Karpas-422 (cell line): ENCODE data around the gene ETFB. TPM values are rescaled to one million over a fixed set of nuclear protein-coding genes. Genes with fewer than 3 reads are reported as not detected.
"Not testable (repeated sequence)": the region's sequence is repeated elsewhere in the genome, so short reads cannot be mapped to it uniquely, and the experiment has no call there.

ENCODE experiments used
- DNase-seq: peaks from one replicate; pipeline ENCODE4 v3.0.0-alpha.2; 2015
- H2AFZ ChIP-seq: fragments of 200-600 bp; sonication (generic); 2 replicates; pipeline ENCODE4 v1.6.1; 2014; ENCODE audit warnings: antibody characterized with exemption, low read length, mixed read lengths
- H3K27ac ChIP-seq: fragments of 200-600 bp; sonication (generic); 2 replicates; pipeline ENCODE4 v1.5.1; 2014; ENCODE audit warnings: mild to moderate bottlenecking, low read length, moderate library complexity
- H3K27me3 ChIP-seq: fragments of 200-600 bp; sonication (generic); 2 replicates; pipeline ENCODE4 v1.6.1; 2014; ENCODE audit warnings: low read length, mixed read lengths
- H3K36me3 ChIP-seq: fragments of 200-600 bp; sonication (generic); 2 replicates; pipeline ENCODE4 v1.6.1; 2014; ENCODE audit warnings: low read length, mixed read lengths; ENCODE audit not compliant: insufficient read depth
- H3K4me1 ChIP-seq: fragments of 200-600 bp; sonication (generic); 2 replicates; pipeline ENCODE4 v1.6.1; 2014; ENCODE audit warnings: mild to moderate bottlenecking, low read length, mixed read lengths
- H3K4me2 ChIP-seq: fragments of 200-600 bp; sonication (generic); 2 replicates; pipeline ENCODE4 v1.6.1; 2014; ENCODE audit warnings: low read length, low read depth, mild to moderate bottlenecking; ENCODE audit not compliant: poor library complexity, severe bottlenecking
- H3K4me3 ChIP-seq: fragments of 200-600 bp; sonication (generic); 2 replicates; pipeline ENCODE4 v1.5.1; 2014; ENCODE audit warnings: mild to moderate bottlenecking, antibody characterized with exemption, low read length, mixed read lengths
- H3K79me2 ChIP-seq: fragments of 200-600 bp; sonication (generic); 2 replicates; pipeline ENCODE4 v1.6.1; 2014; ENCODE audit warnings: mild to moderate bottlenecking, low read length, mixed read lengths
- H3K9ac ChIP-seq: fragments of 200-600 bp; sonication (generic); 2 replicates; pipeline ENCODE4 v1.6.0; 2014; ENCODE audit warnings: low read length
- H3K9me2 ChIP-seq: fragments of 200-600 bp; sonication (generic), shearing (Covaris generic); replicated peaks from 2 replicates; pipeline ENCODE4 v1.6.0; 2014; ENCODE audit warnings: mild to moderate bottlenecking, low read length, moderate library complexity; ENCODE audit not compliant: insufficient read depth
- H3K9me3 ChIP-seq: fragments of 300-700, 200-600 bp; sonication (generic); 2 replicates; pipeline ENCODE4 v1.6.1; 2014; ENCODE audit warnings: low read length, mixed read lengths
- H4K20me1 ChIP-seq: fragments of 200-600 bp; sonication (generic); 2 replicates; pipeline ENCODE4 v1.6.1; 2014; ENCODE audit warnings: mild to moderate bottlenecking, antibody characterized with exemption, low read length, low read depth; ENCODE audit not compliant: insufficient read depth
- total RNA-seq: library from RNA; depleted of rRNA; stranded (reverse); fragments of >200 nt; shearing (Covaris generic); gene quantifications from 2 replicates; pipeline ENCODE4 v1.2.3, GENCODE V29; 2014; ENCODE audit warnings: low replicate concordance

The ETFB gene
- total RNA-seq, 1 experiment from 2014 or later: 112 TPM

DNA sequence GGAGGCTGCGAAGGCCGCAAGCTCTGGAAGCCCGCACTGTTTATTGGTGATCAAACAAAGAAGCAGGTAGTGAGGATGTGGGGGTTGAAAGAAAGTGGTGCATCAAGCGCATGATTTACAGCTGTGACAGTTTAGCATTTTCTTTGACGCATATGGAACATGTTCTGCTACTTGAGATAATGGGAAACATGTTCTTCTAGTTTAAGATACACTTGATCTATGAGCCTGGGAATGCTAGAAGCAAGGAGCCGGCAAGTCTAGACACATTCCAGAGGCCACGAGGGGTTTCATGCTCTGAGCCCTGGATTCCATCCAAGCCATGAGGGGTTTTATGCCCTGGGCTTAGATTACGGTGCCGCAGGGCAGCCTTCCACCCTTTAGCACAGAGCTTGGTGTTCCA is 31.3 kb upstream of the ETFB start:
- not testable (repeated sequence) for H4K20me1 ChIP-seq, H3K4me2 ChIP-seq, H2AFZ ChIP-seq, H3K9me2 ChIP-seq, H3K36me3 ChIP-seq, H3K27me3 ChIP-seq, H3K9me3 ChIP-seq, H3K4me3 ChIP-seq, H3K9ac ChIP-seq, H3K79me2 ChIP-seq, DNase-seq
- Histone ChIP-seq H3K27ac (peak overlapping the region; percentile 96; the same call in 1 of the 2 replicates), H3K4me1 (peaks cover 47% of the 10 kb centered on the region)

GRCh38 chr19:51396175-51396574 is 30.0 kb upstream of the ETFB start:
- H3K4me1 ChIP-seq: peaks cover 47% of the 10 kb centered on the region
- no peaks in the 10 kb centered on the region for H4K20me1 ChIP-seq
- no peaks in the 10 kb centered on the region for H3K27me3 ChIP-seq
- H3K4me3 ChIP-seq: peak overlapping the region; percentile 79
- H3K9me2 ChIP-seq: no peaks in the 10 kb centered on the region
- H3K9ac ChIP-seq: peak overlapping the region; percentile 91
- no peak overlapping the region for H2AFZ ChIP-seq
- H3K4me2 ChIP-seq: peak overlapping the region; percentile 91
- H3K36me3 ChIP-seq: no peaks in the 10 kb centered on the region
- H3K27ac ChIP-seq: peak overlapping the region; percentile 96
- peak; percentile 61 for DNase-seq
- 0 out of 2 replicates have a peak, but pooled peaks cover 7% of the 10 kb centered on the region for H3K79me2 ChIP-seq
- H3K9me3 ChIP-seq: no peaks in the 10 kb centered on the region

DNA sequence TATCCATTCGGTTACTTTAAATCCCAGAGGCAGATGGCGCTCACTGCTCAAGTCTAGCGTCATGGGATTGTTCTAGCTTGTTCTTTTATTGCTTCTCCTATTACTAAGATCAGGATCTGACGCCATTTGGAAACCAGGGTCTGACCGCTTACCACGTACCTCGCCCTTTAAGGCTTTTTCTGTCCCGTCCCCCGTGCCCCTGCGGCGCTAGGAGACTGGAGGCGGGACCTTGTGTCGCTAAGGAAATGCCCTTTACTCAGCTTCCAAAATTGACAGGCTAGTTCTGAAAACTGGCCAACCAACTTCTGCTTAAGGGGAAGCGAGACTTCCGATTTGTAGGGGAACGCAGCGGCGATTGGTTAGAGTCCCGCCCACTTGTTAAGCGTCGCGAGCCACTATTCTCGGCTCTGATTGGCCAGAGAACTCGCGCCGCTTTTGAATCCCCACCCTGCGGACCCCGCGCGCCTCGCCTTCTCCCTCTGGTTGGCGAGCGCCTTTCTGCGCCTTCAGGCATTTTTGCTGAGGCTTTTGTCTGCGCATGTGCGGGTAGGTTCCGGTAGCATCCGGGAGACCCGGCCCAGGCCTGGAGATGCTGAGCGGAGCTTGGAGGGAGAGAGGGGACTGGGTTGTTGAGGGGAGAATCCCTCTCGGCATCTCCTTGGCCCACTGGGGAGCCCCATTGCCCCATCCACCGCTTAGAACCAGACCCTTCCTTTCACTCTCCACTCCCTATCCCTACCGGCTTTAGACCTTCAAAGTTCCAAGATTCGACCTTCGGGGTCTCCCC is 28.1 kb upstream of the ETFB start:
- no peaks in the 10 kb centered on the region for H3K9me2 ChIP-seq
- peak overlapping the region; percentile 91 for H3K9ac ChIP-seq
- peaks cover 47% of the 10 kb centered on the region for H3K4me1 ChIP-seq
- H3K4me3 ChIP-seq: peak overlapping the region; percentile 79
- H3K36me3 ChIP-seq: no peaks in the 10 kb centered on the region
- H3K79me2 ChIP-seq: 0 out of 2 replicates have a peak, but pooled peaks cover 7% of the 10 kb centered on the region
- H3K4me2 ChIP-seq: peak overlapping the region; percentile 91
- H2AFZ ChIP-seq: peak overlapping the region; percentile 29; the same call in 1 of the 2 replicates
- no peaks in the 10 kb centered on the region for H3K27me3 ChIP-seq
- no peaks in the 10 kb centered on the region for H4K20me1 ChIP-seq
- peak; percentile 100 for DNase-seq
- H3K9me3 ChIP-seq: no peaks in the 10 kb centered on the region
- H3K27ac ChIP-seq: peak overlapping the region; percentile 96

DNA sequence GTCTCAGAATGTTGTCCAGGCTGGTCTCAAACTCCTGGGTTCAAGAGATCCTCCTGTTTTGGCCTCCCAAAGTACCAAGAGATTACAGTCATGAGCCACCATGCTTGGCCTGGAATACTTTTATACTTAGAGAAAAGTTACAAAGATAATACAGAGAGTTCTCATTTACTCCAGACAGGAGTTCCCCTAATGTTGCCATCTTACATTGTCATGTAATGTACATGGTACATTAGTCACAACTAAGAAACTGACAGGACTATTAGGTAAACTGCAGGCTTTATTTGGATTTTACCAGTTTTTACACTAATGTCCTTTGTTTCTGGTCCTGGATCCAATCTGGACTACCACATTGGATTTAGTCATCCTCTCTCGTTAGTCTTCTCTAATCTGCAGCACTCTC is 26.5 kb upstream of the ETFB start:
- Histone ChIP-seq H3K4me2 (peak overlapping the region; percentile 78), H3K27ac (no peak overlapping the region), H3K9me3 (no peaks in the 10 kb centered on the region), H3K79me2 (0 out of 2 replicates have a peak, but pooled peaks cover 5% of the 10 kb centered on the region), H2AFZ (0 out of 2 replicates have a peak overlapping the region, but pooled peaks have one; percentile 0), H4K20me1 (no peaks in the 10 kb centered on the region), H3K4me1 (peaks cover 34% of the 10 kb centered on the region), H3K9me2 (no peaks in the 10 kb centered on the region), H3K4me3 (no peak overlapping the region), H3K36me3 (no peaks in the 10 kb centered on the region), H3K9ac (no peak overlapping the region), H3K27me3 (no peaks in the 10 kb centered on the region)
- DNase-seq: no peak

- no peak for DNase-seq
- Histone ChIP-seq H3K79me2 (0 out of 2 replicates have a peak, but pooled peaks cover 5% of the 10 kb centered on the region), H3K27me3 (no peaks in the 10 kb centered on the region), H3K9ac (no peak overlapping the region), H3K36me3 (no peaks in the 10 kb centered on the region), H3K4me2 (peak overlapping the region; percentile 25), H3K27ac (no peak overlapping the region), H3K4me3 (no peak overlapping the region), H3K9me2 (no peaks in the 10 kb centered on the region), H3K9me3 (no peaks in the 10 kb centered on the region), H4K20me1 (no peaks in the 10 kb centered on the region), H3K4me1 (peaks cover 26% of the 10 kb centered on the region), H2AFZ (peak overlapping the region; percentile 74)
Observed at GRCh38 chr19:51391073-51391611, 25.0 kb upstream of the ETFB start.

- DNase-seq: no peak
- no peaks in the 10 kb centered on the region for H3K9me2 ChIP-seq
Observed at GRCh38 chr19:51389143-51389542, 23.0 kb upstream of the ETFB start.

GRCh38 chr19:51387924-51388389 is 21.8 kb upstream of the ETFB start, which contains the start of gene LIM2:
LIM2 (minus strand) TSS chr19:51387974; CDS start chr19:51387443, 531 bp downstream.
- no peaks in the 10 kb centered on the region for H3K27me3 ChIP-seq
- no peak for DNase-seq
- H4K20me1 ChIP-seq: no peaks in the 10 kb centered on the region
- H3K27ac ChIP-seq: no peak within 1 kb of the TSS
- H3K79me2 ChIP-seq: no peaks in the 10 kb centered on the region
- H3K9me3 ChIP-seq: no peaks in the 10 kb centered on the region
- no peak within 1 kb of the TSS for H3K4me3 ChIP-seq
- H3K36me3 ChIP-seq: no peaks in the 10 kb centered on the region
- no peaks in the 10 kb centered on the region for H3K9me2 ChIP-seq
- H2AFZ ChIP-seq: no peak within 1 kb of the TSS
- H3K4me1 ChIP-seq: peaks cover 2% of the 10 kb centered on the region; the same call in 1 of the 2 replicates
- no peak within 1 kb of the TSS for H3K4me2 ChIP-seq
- H3K9ac ChIP-seq: no peak within 1 kb of the TSS

More at GRCh38 chr19:51389143-51389542, 23.0 kb upstream of the ETFB start:
- no peaks in the 10 kb centered on the region for H4K20me1 ChIP-seq
- H3K79me2 ChIP-seq: no peaks in the 10 kb centered on the region
- no peaks in the 10 kb centered on the region for H3K9me3 ChIP-seq
- H2AFZ ChIP-seq: no peak overlapping the region
- H3K36me3 ChIP-seq: no peaks in the 10 kb centered on the region
- peaks cover 9% of the 10 kb centered on the region for H3K4me1 ChIP-seq
- no peak overlapping the region for H3K4me2 ChIP-seq
- H3K9ac ChIP-seq: no peak overlapping the region
- H3K27ac ChIP-seq: no peak overlapping the region
- H3K27me3 ChIP-seq: no peaks in the 10 kb centered on the region
- H3K4me3 ChIP-seq: no peak overlapping the region

DNA sequence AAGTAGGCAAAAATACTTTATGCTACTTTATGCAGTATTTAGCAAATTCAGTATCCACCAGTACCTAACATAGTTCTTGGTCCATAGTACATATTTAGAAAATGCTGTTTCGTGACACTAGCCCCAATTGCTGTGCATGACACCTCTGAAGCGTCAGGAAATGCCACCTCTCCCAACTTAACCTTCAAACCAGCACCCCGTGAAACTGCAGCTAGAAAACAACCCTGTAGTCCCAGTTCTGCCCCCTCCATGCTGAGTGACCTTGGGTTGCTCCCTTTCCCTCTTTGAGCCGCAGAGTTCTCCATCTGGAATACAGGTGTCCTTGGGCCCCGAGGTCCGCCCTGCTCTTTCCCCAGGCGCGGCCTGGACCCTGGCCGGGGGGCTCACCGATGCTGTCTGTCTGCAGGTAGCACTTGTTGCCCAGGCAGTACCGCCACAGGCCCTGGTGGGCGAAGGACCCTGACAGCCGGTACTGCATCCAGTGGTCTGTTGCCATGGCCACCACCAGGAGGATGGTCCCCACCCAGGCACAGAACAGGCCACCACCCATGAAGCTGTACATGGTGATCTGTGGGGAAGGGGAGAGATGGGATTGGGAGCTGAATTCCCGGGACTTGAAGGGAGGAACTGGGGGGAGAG is 20.8 kb upstream of the ETFB start:
- H3K27ac ChIP-seq: no peak overlapping the region
- no peak overlapping the region for H3K4me3 ChIP-seq
- H4K20me1 ChIP-seq: no peaks in the 10 kb centered on the region
- H3K4me1 ChIP-seq: no peaks in the 10 kb centered on the region
- H3K4me2 ChIP-seq: no peak overlapping the region
- H3K9me3 ChIP-seq: no peaks in the 10 kb centered on the region
- no peak for DNase-seq
- no peak overlapping the region for H3K9ac ChIP-seq
- H3K9me2 ChIP-seq: no peaks in the 10 kb centered on the region
- no peaks in the 10 kb centered on the region for H3K27me3 ChIP-seq
- H2AFZ ChIP-seq: no peak overlapping the region
- H3K36me3 ChIP-seq: no peaks in the 10 kb centered on the region
- H3K79me2 ChIP-seq: no peaks in the 10 kb centered on the region
